Smooth muscle cell of bladder (primary cell): Measurements from ENCODE around the gene FHL2. TPM values are rescaled to one million over a fixed set of nuclear protein-coding genes. Genes with fewer than 3 reads are reported as not detected.

Experiments
- total RNA-seq: library from RNA; depleted of rRNA; stranded (reverse); fragments of >200 nt; gene quantifications from 2 replicates; pipeline ENCODE4 v1.2.3, GENCODE V29; 2014

Gene FHL2, protein sequence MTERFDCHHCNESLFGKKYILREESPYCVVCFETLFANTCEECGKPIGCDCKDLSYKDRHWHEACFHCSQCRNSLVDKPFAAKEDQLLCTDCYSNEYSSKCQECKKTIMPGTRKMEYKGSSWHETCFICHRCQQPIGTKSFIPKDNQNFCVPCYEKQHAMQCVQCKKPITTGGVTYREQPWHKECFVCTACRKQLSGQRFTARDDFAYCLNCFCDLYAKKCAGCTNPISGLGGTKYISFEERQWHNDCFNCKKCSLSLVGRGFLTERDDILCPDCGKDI
- total RNA-seq, result 152 and 244 TPM in 2 replicates

GRCh38 chr2:105398336-105399206 is at the start of gene FHL2:
FHL2 (minus strand) TSS chr2:105399051; CDS start chr2:105386516, 12,535 bp downstream.

DNA sequence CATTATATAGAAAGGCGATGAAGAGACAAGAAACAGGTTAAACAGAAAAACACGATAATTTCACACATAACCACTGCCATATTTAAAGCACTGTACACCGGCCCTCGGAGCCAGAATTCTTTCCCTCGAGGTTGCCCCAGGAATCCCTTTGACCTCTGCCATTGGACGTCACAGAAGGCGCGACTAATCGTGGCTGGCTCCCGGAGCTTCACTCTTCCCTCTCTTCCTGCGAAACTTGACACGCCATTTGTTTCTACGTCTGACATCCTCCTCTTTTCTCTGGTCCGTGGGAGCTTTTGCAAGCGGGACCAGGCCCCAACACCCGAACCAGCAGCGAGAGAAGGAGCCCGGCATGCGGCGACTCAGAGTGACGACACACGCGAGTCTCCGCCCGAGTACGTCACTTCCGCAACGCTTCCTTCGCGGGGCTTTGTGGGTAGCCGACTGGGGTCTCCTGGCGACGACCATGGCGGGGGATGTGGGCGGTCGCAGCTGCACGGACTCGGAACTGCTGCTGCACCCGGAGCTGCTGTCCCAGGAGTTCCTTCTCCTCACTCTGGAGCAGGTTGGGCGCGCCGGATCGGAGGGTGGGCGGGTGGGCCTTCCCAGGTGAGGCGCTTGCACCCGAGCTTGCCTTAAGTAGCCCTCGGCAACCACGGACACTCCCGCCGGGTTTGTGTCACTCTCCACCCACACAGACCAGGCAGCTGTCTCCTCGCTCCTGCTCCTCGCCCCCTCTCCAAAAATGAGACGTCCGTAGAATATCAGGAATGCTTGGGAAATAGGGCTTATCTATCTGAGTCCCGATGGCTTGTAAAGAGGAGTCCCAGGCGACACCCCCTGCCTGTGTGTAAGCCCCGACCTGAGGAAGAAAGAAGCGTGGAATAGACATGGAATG is 61.5 kb downstream of the FHL2 start, which contains the start of gene C2orf49:
Gene C2orf49 (plus strand): TSS at position 419 of the 898 bp plus-strand sequence. CDS start 48 bp downstream, at position 467.

GRCh38 chr2:105329561-105330495 is 69.0 kb downstream of the FHL2 start, which contains the start of gene TGFBRAP1:
TGFBRAP1 (minus strand) TSS chr2:105329735; CDS start chr2:105308301, 21,434 bp downstream.

Other genes starting within 250 kb of the FHL2 start
- not detected in 2 replicates for gene GPR45, start 157.3 kb downstream of the FHL2 start, total RNA-seq
- 11.5 and 12.9 TPM in 2 replicates for gene TGFBRAP1, start 69.3 kb downstream of the FHL2 start, total RNA-seq
- gene C2orf49, start 61.5 kb downstream of the FHL2 start, total RNA-seq, result 17.1 and 22.6 TPM in 2 replicates